Measurements from ENCODE around the gene RASGRF2.

DNA sequence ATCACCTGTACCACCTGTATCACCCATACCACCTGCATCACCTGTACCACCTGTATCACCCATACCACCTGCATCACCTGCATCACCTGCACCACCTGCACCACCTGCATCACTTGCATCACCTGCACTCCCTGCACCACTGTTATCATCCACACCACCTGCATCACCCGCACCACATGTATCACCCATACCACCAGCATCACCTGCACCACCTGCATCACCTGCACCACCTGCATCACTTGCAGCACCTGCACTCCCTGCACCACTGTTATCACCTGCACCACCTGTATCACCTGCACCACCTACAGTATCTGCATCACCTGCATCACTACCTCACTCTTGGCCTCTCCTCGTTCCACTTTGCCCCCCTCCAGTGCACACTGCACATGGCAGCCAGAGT is 209.8 kb downstream of the RASGRF2 start:
- TF ChIP-seq EZH2 (IDR thresholded peaks at IDR 0.05; ENCODE audit: low read depth): no peak
- TF ChIP-seq, protein P1, sequence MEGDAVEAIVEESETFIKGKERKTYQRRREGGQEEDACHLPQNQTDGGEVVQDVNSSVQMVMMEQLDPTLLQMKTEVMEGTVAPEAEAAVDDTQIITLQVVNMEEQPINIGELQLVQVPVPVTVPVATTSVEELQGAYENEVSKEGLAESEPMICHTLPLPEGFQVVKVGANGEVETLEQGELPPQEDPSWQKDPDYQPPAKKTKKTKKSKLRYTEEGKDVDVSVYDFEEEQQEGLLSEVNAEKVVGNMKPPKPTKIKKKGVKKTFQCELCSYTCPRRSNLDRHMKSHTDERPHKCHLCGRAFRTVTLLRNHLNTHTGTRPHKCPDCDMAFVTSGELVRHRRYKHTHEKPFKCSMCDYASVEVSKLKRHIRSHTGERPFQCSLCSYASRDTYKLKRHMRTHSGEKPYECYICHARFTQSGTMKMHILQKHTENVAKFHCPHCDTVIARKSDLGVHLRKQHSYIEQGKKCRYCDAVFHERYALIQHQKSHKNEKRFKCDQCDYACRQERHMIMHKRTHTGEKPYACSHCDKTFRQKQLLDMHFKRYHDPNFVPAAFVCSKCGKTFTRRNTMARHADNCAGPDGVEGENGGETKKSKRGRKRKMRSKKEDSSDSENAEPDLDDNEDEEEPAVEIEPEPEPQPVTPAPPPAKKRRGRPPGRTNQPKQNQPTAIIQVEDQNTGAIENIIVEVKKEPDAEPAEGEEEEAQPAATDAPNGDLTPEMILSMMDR (conservative IDR thresholded peaks at IDR 0.05): no peak
